VCaP (cell line): Measurements from ENCODE around the gene DTNB.

ENCODE experiments used
- H3K27ac ChIP-seq: fragments of 450-650 bp; 2 replicates; pipeline ENCODE4 v1.5.1; 2017
- CTCF ChIP-seq: fragments of 450-650 bp; conservative IDR thresholded peaks from 2 replicates; pipeline ENCODE4 v1.5.1; 2017; ENCODE audit warnings: mild to moderate bottlenecking, moderate library complexity

Gene DTNB

GRCh38 chr2:25664183-25664964, 9.0 kb downstream of the DTNB start:
- TF ChIP-seq CTCF = no peak; the same call in 1 of the 2 replicates
- H3K27ac ChIP-seq = no peak overlapping the region

- no peak for TF ChIP-seq CTCF
- no peak overlapping the region for H3K27ac ChIP-seq
Observed at GRCh38 chr2:25655316-25655715, 18.1 kb downstream of the DTNB start.

- H3K27ac ChIP-seq = no peak overlapping the region
- TF ChIP-seq CTCF = no peak
Observed at GRCh38 chr2:25654801-25655200, 18.6 kb downstream of the DTNB start.

GRCh38 chr2:25651782-25652455, 21.5 kb downstream of the DTNB start:
- H3K27ac ChIP-seq = no peak overlapping the region
- no peak for TF ChIP-seq CTCF

- H3K27ac ChIP-seq = no peak overlapping the region
- TF ChIP-seq CTCF = no peak
Observed at GRCh38 chr2:25651066-25651465, 22.3 kb downstream of the DTNB start.

GRCh38 chr2:25650256-25650655, 23.1 kb downstream of the DTNB start:
- no peak overlapping the region for H3K27ac ChIP-seq
- TF ChIP-seq CTCF = no peak

- TF ChIP-seq CTCF = no peak
- H3K27ac ChIP-seq = no peak overlapping the region
Observed at GRCh38 chr2:25649786-25650185, 23.6 kb downstream of the DTNB start.
